HEK293 (cell line): ENCODE measurements around the gene SYAP1.

Experiments
- RBAK ChIP-seq: fragments of 450-650 bp; formaldehyde crosslinking; IDR thresholded peaks from 2 replicates; pipeline ENCODE4 v1.5.1; 2016; ENCODE audit warnings: missing biosample characterization, missing genetic modification characterization
- REST ChIP-seq: fragments of 450-650 bp; formaldehyde crosslinking; IDR thresholded peaks from 2 replicates; pipeline ENCODE4 v1.5.1; 2016; ENCODE audit warnings: missing biosample characterization, missing genetic modification characterization
- YY1 ChIP-seq: fragments of 450-650 bp; formaldehyde crosslinking; IDR thresholded peaks from 2 replicates; pipeline ENCODE4 v1.5.1; 2018; ENCODE audit warnings: missing biosample characterization, missing genetic modification characterization
- ZBTB7A ChIP-seq: fragments of 450-650 bp; formaldehyde crosslinking; IDR thresholded peaks from 2 replicates; pipeline ENCODE4 v1.5.1; 2016; ENCODE audit warnings: low read depth, missing biosample characterization, missing genetic modification characterization
- ZNF121 ChIP-seq: fragments of 450-650 bp; formaldehyde crosslinking; IDR thresholded peaks from 2 replicates; pipeline ENCODE4 v1.5.1; 2016; ENCODE audit warnings: missing biosample characterization, missing genetic modification characterization
- ZNF221 ChIP-seq: fragments of 450-650 bp; formaldehyde crosslinking; IDR thresholded peaks from 2 replicates; pipeline ENCODE4 v1.5.1; 2017; ENCODE audit warnings: missing biosample characterization, missing genetic modification characterization, borderline replicate concordance
- ZNF239 ChIP-seq: fragments of 450-650 bp; formaldehyde crosslinking; IDR thresholded peaks from 2 replicates; pipeline ENCODE4 v1.5.1; 2016; ENCODE audit warnings: missing biosample characterization, missing genetic modification characterization
- ZNF274 ChIP-seq, 2 experiments: fragments of 200-500 bp in 1 of 2; fragments of 450-650 bp in 1 of 2; sonication (Bioruptor generic) in 1 of 2; formaldehyde crosslinking in 1 of 2; IDR thresholded peaks; 2 replicates each; pipeline versions ENCODE4 v1.5.1 to v1.6.1; 2014 to 2016; ENCODE audit warnings: borderline replicate concordance in 1 of 2, inconsistent platforms in 1 of 2, low read length in 1 of 2, missing biosample characterization in 1 of 2, missing genetic modification characterization in 1 of 2
- ZNF433 ChIP-seq: fragments of 450-650 bp; formaldehyde crosslinking; IDR thresholded peaks from 2 replicates; pipeline ENCODE4 v1.5.1; 2016; ENCODE audit warnings: missing biosample characterization, missing genetic modification characterization, low read depth
- TF ChIP-seq, protein P1 (sequence below): fragments of 450-650 bp; formaldehyde crosslinking; IDR thresholded peaks from 2 replicates; pipeline ENCODE4 v1.5.1; 2016; ENCODE audit warnings: missing biosample characterization, missing genetic modification characterization

GRCh38 chrX:16765594-16765993 is 46.2 kb downstream of the SYAP1 start:
- TF ChIP-seq, protein P1, sequence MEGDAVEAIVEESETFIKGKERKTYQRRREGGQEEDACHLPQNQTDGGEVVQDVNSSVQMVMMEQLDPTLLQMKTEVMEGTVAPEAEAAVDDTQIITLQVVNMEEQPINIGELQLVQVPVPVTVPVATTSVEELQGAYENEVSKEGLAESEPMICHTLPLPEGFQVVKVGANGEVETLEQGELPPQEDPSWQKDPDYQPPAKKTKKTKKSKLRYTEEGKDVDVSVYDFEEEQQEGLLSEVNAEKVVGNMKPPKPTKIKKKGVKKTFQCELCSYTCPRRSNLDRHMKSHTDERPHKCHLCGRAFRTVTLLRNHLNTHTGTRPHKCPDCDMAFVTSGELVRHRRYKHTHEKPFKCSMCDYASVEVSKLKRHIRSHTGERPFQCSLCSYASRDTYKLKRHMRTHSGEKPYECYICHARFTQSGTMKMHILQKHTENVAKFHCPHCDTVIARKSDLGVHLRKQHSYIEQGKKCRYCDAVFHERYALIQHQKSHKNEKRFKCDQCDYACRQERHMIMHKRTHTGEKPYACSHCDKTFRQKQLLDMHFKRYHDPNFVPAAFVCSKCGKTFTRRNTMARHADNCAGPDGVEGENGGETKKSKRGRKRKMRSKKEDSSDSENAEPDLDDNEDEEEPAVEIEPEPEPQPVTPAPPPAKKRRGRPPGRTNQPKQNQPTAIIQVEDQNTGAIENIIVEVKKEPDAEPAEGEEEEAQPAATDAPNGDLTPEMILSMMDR (tag by site-specific recombination) = no peak
- TF ChIP-seq YY1 (tag by site-specific recombination) (no peak), ZNF433 (tag by site-specific recombination) (no peak), ZNF274 (IDR thresholded peaks at IDR 0.05; ENCODE audit: low read length) (no peak), ZNF274 (tag by site-specific recombination; IDR thresholded peaks at IDR 0.05; ENCODE audit: borderline replicate concordance) (no peak), REST (tag by site-specific recombination) (no peak), ZNF121 (no peak), RBAK (tag by site-specific recombination) (no peak), ZNF221 (tag by site-specific recombination) (no peak), ZBTB7A (tag by site-specific recombination) (no peak), ZNF239 (tag by site-specific recombination) (no peak)
